Mammary epithelial cell (primary cell): ENCODE data around the gene DGKD.

Source experiments
- EZH2 ChIP-seq: IDR thresholded peaks from 2 replicates; pipeline ENCODE4 v1.6.1; 2012; ENCODE audit warnings: low read length, inconsistent platforms, borderline replicate concordance
- TF ChIP-seq, protein P1 (sequence below), 2 donors: IDR thresholded peaks in 1 of 2; conservative IDR thresholded peaks in 1 of 2; 2 replicates each; pipeline ENCODE4 v1.5.1; 2011 to 2012; ENCODE audit warnings: inconsistent platforms in 2 of 2, low read length in 2 of 2, mild to moderate bottlenecking in 2 of 2, control low read depth in 1 of 2, low read depth in 1 of 2; ENCODE audit not compliant: insufficient read depth in 1 of 2; ENCODE audit errors: extremely low read depth in 1 of 2

GRCh38 chr2:233449921-233450863 is 95.9 kb downstream of the DGKD start:
- TF ChIP-seq, protein P1, sequence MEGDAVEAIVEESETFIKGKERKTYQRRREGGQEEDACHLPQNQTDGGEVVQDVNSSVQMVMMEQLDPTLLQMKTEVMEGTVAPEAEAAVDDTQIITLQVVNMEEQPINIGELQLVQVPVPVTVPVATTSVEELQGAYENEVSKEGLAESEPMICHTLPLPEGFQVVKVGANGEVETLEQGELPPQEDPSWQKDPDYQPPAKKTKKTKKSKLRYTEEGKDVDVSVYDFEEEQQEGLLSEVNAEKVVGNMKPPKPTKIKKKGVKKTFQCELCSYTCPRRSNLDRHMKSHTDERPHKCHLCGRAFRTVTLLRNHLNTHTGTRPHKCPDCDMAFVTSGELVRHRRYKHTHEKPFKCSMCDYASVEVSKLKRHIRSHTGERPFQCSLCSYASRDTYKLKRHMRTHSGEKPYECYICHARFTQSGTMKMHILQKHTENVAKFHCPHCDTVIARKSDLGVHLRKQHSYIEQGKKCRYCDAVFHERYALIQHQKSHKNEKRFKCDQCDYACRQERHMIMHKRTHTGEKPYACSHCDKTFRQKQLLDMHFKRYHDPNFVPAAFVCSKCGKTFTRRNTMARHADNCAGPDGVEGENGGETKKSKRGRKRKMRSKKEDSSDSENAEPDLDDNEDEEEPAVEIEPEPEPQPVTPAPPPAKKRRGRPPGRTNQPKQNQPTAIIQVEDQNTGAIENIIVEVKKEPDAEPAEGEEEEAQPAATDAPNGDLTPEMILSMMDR (conservative IDR thresholded peaks at IDR 0.05 in 1 of 2, IDR thresholded peaks at IDR 0.05 in 1 of 2; ENCODE audit: extremely low read depth in 1 of 2, insufficient read depth in 1 of 2, low read depth in 1 of 2, low read length in 2 of 2): no peak
- TF ChIP-seq EZH2: no peak
